ENCODE results near the gene TBC1D9B. TPM values are rescaled to one million over a fixed set of nuclear protein-coding genes. Genes with fewer than 3 reads are reported as not detected.

TBC1D9B gene
- total and polyA plus RNA-seq, 2 experiments from 2014 or later: 55.7 to 78.8 TPM

- TF ChIP-seq EZH2 (IDR thresholded peaks at IDR 0.05; ENCODE audit: insufficient read depth, poor library complexity, severe bottlenecking) (no peak), EZH2phosphoT487 (IDR thresholded peaks at IDR 0.05; ENCODE audit: insufficient read depth, low read depth) (no peak)
These were observed 66.1 kb downstream of the TBC1D9B start for GRCh38 chr5:179841621-179842020.

GRCh38 chr5:179840766-179841165, 66.9 kb downstream of the TBC1D9B start:
- H3K4me3 ChIP-seq: no peak overlapping the region
- no peak for DNase-seq
- H3K4me1 ChIP-seq (ENCODE audit: insufficient read depth): no peaks in the 10 kb centered on the region
- H3K27ac ChIP-seq: no peak overlapping the region
- no peak overlapping the region for H2AFZ ChIP-seq
- no peak overlapping the region for H3K9ac ChIP-seq
- peaks cover 23% of the 10 kb centered on the region for H3F3A ChIP-seq (ENCODE audit: insufficient read depth)
- no peaks in the 10 kb centered on the region for H4K20me1 ChIP-seq (ENCODE audit: insufficient read depth)
- WGBS, 2 experiments (ENCODE audit: low coverage in 1 of 2, low lambda C conversion rate in 2 of 2, missing lambda C conversion rate in 2 of 2): 87 to 92% methylated on average over 17 of the region's 17 CpGs
- H3K27me3 ChIP-seq (replicated peaks; ENCODE audit: insufficient read depth): no peaks in the 10 kb centered on the region
- no peaks in the 10 kb centered on the region for H3K9me2 ChIP-seq (ENCODE audit: insufficient read depth)
- H3K9me3 ChIP-seq (ENCODE audit: low read depth): no peaks in the 10 kb centered on the region
- H3K4me2 ChIP-seq (ENCODE audit: unreplicated experiment): no peak overlapping the region
- in situ Hi-C loops (cut with MboI): no loop called here
- no peaks in the 10 kb centered on the region for H3K79me2 ChIP-seq (ENCODE audit: insufficient read depth)
- H3K36me3 ChIP-seq (ENCODE audit: low read depth): peaks cover 31% of the 10 kb centered on the region
- TF ChIP-seq EZH2 (IDR thresholded peaks at IDR 0.05; ENCODE audit: insufficient read depth, poor library complexity, severe bottlenecking) (no peak), EZH2phosphoT487 (IDR thresholded peaks at IDR 0.05; ENCODE audit: insufficient read depth, low read depth) (no peak)

More at GRCh38 chr5:179841621-179842020, 66.1 kb downstream of the TBC1D9B start:
- no peak for DNase-seq
- Histone ChIP-seq H3K36me3 (ENCODE audit: low read depth) (peaks cover 31% of the 10 kb centered on the region), H3K4me1 (ENCODE audit: insufficient read depth) (no peaks in the 10 kb centered on the region), H3K9me2 (ENCODE audit: insufficient read depth) (no peaks in the 10 kb centered on the region), H3K27ac (no peak overlapping the region), H4K20me1 (ENCODE audit: insufficient read depth) (no peaks in the 10 kb centered on the region), H3K79me2 (ENCODE audit: insufficient read depth) (no peaks in the 10 kb centered on the region), H3K4me2 (ENCODE audit: unreplicated experiment) (no peak overlapping the region), H3K27me3 (replicated peaks; ENCODE audit: insufficient read depth) (no peaks in the 10 kb centered on the region), H3K9ac (no peak overlapping the region), H3K4me3 (no peak overlapping the region), H3K9me3 (ENCODE audit: low read depth) (no peaks in the 10 kb centered on the region), H3F3A (ENCODE audit: insufficient read depth) (peaks cover 15% of the 10 kb centered on the region), H2AFZ (no peak overlapping the region)
- in situ Hi-C loops (cut with MboI): no loop called here
- WGBS, 2 experiments (ENCODE audit: low coverage in 1 of 2, low lambda C conversion rate in 2 of 2, missing lambda C conversion rate in 2 of 2): 90 to 97% methylated on average over 9 of the region's 9 CpGs

- in situ Hi-C loops (cut with MboI): no loop called here
- no peaks in the 10 kb centered on the region for H3K9me2 ChIP-seq (ENCODE audit: insufficient read depth)
- 95% methylated on average over 11 of the region's 11 CpGs for WGBS, 2 experiments (ENCODE audit: low coverage in 1 of 2, low lambda C conversion rate in 2 of 2, missing lambda C conversion rate in 2 of 2)
These were observed 67.4 kb downstream of the TBC1D9B start for GRCh38 chr5:179840321-179840720.

GRCh38 chr5:179839328-179840256, 68.1 kb downstream of the TBC1D9B start:
- H3K27ac ChIP-seq: no peak overlapping the region
- no peak for DNase-seq
- in situ Hi-C loops (cut with MboI): no loop called here

More at GRCh38 chr5:179840321-179840720, 67.4 kb downstream of the TBC1D9B start:
- Histone ChIP-seq H2AFZ (no peak overlapping the region), H3K4me3 (no peak overlapping the region), H3K36me3 (ENCODE audit: low read depth) (peaks cover 28% of the 10 kb centered on the region), H3K27me3 (replicated peaks; ENCODE audit: insufficient read depth) (no peaks in the 10 kb centered on the region), H3F3A (ENCODE audit: insufficient read depth) (peaks cover 25% of the 10 kb centered on the region), H4K20me1 (ENCODE audit: insufficient read depth) (no peaks in the 10 kb centered on the region), H3K9me3 (ENCODE audit: low read depth) (no peaks in the 10 kb centered on the region), H3K4me1 (ENCODE audit: insufficient read depth) (no peaks in the 10 kb centered on the region), H3K9ac (no peak overlapping the region), H3K27ac (no peak overlapping the region), H3K79me2 (ENCODE audit: insufficient read depth) (no peaks in the 10 kb centered on the region), H3K4me2 (ENCODE audit: unreplicated experiment) (no peak overlapping the region)
- DNase-seq: no peak
- no peak for TF ChIP-seq EZH2phosphoT487 (IDR thresholded peaks at IDR 0.05; ENCODE audit: insufficient read depth, low read depth)

More at GRCh38 chr5:179839328-179840256, 68.1 kb downstream of the TBC1D9B start:
- Histone ChIP-seq H2AFZ (no peak overlapping the region), H3K36me3 (ENCODE audit: low read depth) (peaks cover 25% of the 10 kb centered on the region), H3K4me2 (ENCODE audit: unreplicated experiment) (no peak overlapping the region), H3K9ac (no peak overlapping the region), H3K27me3 (replicated peaks; ENCODE audit: insufficient read depth) (no peaks in the 10 kb centered on the region), H3K4me1 (ENCODE audit: insufficient read depth) (no peaks in the 10 kb centered on the region), H3F3A (ENCODE audit: insufficient read depth) (peaks cover 25% of the 10 kb centered on the region), H3K79me2 (ENCODE audit: insufficient read depth) (no peaks in the 10 kb centered on the region), H3K9me3 (ENCODE audit: low read depth) (no peaks in the 10 kb centered on the region), H3K4me3 (no peak overlapping the region), H4K20me1 (ENCODE audit: insufficient read depth) (no peaks in the 10 kb centered on the region), H3K9me2 (ENCODE audit: insufficient read depth) (no peaks in the 10 kb centered on the region)
- TF ChIP-seq EZH2 (IDR thresholded peaks at IDR 0.05; ENCODE audit: insufficient read depth, poor library complexity, severe bottlenecking) (no peak), EZH2phosphoT487 (IDR thresholded peaks at IDR 0.05; ENCODE audit: insufficient read depth, low read depth) (no peak)
- WGBS, 2 experiments (ENCODE audit: low coverage in 1 of 2, low lambda C conversion rate in 2 of 2, missing lambda C conversion rate in 2 of 2): 85 to 86% methylated on average over 16 of the region's 16 CpGs
